GM19043 (cell line): Measurements from ENCODE around the gene TSPAN1.

Source experiments
- ATAC-seq: cut with Tn5 transposase; IDR thresholded peaks from one replicate; pipeline ENCODE4 v1.9.1; 2021; ENCODE audit warnings: low read depth; ENCODE audit not compliant: unreplicated experiment

The TSPAN1 gene, protein sequence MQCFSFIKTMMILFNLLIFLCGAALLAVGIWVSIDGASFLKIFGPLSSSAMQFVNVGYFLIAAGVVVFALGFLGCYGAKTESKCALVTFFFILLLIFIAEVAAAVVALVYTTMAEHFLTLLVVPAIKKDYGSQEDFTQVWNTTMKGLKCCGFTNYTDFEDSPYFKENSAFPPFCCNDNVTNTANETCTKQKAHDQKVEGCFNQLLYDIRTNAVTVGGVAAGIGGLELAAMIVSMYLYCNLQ

DNA sequence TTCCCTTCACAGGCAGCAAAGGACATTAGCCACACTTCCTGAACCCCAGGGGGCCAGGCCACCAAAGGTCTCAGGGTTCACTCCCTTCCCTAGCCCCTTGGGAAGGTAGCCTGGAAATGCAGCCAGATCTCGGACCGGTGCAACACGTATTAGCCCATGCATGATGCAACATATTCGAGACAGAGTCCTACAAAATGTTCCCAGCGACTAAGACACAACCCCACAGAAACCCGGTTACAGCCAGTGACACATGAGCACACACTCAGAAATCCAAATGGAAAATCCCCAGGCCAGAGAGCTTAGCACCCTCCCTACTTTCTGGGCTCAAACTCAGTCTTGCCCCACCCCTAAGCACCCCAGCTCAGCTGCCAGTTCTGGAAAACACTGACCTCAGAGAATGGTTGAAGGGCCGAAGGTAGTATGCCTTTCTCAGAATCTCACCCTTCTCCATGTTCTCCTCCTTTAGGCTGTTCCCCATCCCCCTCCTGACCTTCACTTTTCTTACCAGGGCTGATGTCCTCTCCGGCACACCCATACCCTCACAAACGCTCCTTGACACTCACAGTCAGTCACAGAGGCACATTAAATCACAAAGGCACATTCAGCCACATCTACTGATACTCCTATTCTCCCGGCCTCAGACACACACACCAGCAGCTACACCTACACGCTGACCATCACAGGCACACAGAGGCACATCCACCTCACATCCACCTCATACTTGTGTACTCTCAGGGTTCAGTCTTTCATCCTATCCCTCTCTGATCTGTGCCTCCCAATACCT is at the start of gene TSPAN1:
Gene TSPAN1, plus strand, starts transcription at position 640 of the 784 bp plus-strand sequence. CDS start 6,021 bp downstream, outside the sequence.
- ATAC-seq, result no peak

- ATAC-seq, result no peak
Measured at GRCh38 chr1:46128344-46128743, 46.5 kb upstream of the TSPAN1 start.

DNA sequence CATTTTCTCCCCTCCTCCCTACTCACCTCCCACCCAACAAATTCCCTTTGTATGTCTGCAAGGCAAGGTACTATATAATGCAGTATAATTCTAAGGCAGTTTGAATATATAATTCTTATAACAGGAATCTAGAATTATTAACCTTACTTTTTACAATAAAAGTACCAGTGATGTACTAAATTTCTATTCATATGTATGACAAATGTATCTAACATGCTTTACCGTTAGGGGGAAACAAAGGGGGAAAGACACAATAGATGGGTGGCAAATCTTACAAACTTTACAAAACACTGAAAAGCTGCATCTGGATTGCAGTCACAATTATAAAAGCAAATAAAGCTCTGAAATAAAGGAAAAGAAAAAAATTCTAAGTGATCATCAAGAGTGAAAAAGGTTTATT is 44.8 kb upstream of the TSPAN1 start:
- no peak for ATAC-seq

GRCh38 chr1:46130606-46131005 is 44.3 kb upstream of the TSPAN1 start:
- ATAC-seq, result no peak

DNA sequence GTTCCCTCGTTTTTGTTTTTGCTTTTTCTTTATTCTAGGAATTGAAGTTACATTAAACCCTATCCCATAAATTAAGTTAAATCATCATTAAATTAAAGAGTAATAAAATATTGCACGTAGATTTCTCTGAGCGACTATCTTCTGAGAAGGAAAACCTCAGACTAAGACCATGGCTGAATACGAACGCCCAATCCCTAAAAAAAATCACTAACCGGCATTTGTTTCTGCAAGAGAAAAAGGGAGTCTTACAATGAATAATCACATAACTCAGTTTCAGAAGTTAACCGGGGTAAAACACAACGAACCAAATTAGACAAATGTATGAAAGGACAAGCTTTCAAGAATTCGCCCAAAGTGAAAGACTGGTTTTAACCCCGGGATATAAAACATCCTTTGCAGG is 43.8 kb upstream of the TSPAN1 start:
- ATAC-seq, result no peak

DNA sequence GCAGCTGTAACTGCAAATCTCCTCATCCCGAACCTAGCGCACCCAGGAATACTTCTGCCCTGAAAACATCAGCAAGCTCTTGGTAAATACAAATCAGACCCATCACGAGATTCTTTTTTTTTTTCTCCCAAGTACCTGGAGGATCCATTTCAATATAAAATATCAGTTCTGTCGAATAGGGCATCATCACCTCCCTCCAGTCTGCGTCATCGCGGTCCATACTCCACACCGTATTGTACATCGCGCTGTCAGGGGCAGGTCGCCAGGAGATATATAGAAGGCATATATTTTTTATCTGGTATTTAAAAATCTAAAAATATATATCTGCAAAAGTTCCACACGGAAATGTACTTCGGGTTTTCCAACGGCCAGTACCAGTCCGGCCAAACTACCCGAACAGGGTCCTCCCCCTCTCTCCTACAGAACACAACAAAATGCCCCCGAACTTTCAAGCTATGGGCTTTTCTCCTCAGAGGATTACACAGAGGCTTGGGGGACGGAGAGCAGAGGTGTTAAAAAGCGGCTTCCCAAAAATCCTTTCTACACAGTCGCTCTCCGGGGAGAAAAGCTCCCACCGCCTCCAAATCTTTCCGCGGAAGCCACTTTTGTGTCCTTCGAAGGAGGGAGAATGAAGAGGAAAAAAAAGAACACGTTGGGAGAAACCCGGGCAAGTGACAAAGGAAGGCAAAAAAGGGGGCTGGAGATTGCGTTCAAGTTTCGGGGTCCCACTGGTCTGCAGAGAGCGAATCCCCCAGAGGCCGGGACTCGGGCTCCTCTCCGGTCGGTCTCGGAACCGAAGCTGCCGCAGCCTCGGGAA is 43.0 kb upstream of the TSPAN1 start:
- ATAC-seq, result no peak

DNA sequence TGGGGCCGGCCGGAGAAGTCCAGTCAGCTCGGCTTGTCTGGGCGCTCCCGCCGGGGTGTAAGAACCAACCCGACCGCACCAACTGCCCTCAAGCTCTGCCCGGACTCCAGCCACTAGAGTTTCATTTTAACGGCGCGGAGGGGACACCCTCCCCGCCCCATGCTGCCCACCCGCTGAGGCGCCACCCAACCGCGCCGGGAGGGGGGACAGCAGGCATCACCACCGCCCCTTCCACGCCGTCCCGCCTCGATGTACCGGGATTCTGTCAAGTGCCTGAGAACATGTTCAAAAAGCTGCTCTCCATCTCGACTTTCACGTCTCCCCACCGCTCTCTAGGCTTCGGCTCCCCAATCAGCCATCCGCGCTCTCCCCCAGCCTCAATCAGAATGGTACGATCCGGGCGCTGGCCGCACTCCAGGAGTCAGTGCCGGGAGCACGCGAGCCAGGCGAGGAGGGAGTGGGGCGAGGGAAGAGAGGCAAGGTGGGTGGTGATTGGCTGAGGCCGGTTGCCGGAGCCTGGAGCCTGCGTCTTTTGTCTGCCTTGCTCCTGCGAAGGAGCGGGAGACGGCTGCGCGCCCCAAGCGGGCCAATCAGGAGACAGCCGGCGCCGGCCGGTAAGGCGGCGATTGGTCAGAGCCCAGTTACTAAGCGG is 42.2 kb upstream of the TSPAN1 start, which contains the start of gene PIK3R3:
Gene PIK3R3, minus strand, starts transcription at position 101 of the 652 bp plus-strand sequence. CDS start 677 bp downstream, outside the sequence.
- peak; percentile 92 for ATAC-seq

DNA sequence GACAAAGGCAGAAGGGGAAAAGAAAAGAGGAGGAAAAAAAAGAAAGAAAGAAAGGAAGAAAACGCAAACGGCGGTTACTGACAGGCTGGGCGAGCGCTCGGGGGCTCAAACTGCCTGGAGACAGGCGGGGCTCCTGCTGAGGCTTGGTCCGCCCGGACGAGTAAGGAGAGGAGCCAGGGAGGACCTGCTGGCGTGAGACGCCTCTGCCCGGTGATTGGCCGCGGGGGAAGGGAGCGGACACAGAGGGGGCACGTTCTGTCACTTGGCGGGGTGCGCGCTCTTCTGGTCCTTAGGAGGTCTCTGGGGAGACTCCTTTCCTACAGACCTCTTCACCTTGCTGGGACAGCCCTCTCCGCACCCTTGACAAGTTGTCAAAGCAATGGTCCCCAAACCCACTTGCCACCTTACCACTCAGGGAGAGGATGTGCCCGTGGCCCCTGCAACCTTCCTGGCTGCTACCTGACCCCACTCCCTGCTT is 41.7 kb upstream of the TSPAN1 start:
- ATAC-seq, result peak; percentile 40

GRCh38 chr1:46133781-46134350 is 41.0 kb upstream of the TSPAN1 start:
- no peak for ATAC-seq

DNA sequence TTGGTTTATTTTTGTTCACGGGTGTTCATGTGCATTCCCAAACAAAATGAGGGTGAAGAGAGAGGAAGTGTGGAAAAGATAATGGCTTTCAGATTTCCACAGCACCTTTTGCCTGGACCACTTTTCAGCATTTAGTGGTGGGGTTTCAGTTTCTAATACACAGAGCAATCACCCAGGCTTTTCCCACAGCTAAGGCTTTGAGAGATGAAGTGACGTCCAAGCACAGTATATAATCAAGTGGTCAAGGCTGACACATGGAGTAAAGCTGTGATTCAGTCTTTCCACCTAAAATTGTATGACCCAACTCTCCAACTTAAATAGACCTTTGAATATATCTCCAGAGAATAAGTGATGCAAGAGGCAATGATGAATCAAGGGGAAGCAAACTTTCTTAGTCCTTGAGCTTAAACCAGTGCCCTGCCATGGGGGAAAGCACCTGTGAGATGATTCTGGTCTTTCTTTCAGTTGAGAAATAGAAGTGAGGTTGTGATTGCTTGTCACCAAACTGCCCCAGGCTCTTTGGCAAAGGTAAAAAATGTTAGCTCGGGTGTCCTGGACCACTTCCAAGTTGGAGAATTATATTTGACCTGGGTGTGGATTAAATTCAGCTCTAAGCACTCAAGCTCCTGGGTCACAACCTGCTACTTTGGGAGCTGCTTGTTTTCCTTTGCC is 40.1 kb upstream of the TSPAN1 start:
- ATAC-seq, result no peak

DNA sequence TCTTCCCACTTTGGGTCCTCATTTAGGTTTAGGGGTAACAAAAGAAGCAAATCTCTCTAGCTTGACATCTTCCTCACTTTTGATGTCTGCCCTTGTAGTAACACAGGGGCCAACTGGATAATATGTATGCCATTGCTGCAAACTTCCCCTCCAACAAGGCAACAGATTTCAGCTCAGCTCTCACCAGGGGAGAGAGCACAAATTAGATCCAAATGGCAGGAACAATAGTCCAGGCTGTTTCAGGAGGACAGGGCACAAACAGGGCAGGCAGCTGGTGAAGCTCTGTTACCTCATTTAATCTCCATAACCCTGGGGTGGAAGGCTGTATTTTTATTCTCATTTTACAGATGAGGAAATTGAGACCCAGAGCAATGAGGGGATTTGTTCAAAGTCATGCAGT is 38.2 kb upstream of the TSPAN1 start:
- no peak for ATAC-seq

DNA sequence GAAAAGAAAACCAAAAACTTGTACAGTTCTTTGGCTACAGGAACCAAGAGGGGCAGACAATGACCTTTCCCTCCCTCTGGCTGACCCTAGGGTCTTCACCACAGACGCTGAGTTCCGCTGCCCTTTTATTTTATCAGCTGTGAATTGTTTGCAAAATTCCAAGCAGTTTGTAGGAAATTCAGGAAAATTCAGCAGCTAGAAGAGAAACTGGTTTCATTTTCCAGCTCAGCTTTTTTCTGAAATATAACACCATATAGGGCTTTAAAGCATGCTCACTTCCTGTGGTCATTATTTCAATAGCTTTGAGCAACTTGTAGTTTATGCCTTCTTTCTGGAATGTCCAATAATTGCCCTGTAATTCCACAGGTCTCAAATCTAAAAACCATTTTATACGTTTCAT is 37.0 kb upstream of the TSPAN1 start:
- ATAC-seq, result no peak

GRCh38 chr1:46148318-46148717 is 26.6 kb upstream of the TSPAN1 start:
- ATAC-seq, result no peak

DNA sequence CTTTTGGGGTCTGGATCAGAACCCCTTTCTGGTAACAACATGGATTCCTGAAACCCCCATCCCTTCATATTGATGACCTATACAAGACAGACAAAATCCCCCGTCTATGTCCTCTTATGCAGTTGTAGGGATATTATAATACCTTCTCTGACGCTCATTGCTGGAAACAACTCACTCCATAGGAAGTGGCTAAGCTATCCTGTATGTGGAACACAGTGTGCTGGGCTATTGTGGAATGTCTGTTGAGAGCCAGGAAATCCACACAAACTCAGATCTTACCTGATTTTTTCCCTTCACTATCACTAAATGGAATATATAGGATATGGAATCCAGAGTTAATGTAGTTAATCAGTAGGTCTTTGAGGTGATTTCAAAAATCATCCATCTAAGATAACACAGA is 24.8 kb upstream of the TSPAN1 start:
- no peak for ATAC-seq

GRCh38 chr1:46152016-46152415 is 22.9 kb upstream of the TSPAN1 start:
- no peak for ATAC-seq

DNA sequence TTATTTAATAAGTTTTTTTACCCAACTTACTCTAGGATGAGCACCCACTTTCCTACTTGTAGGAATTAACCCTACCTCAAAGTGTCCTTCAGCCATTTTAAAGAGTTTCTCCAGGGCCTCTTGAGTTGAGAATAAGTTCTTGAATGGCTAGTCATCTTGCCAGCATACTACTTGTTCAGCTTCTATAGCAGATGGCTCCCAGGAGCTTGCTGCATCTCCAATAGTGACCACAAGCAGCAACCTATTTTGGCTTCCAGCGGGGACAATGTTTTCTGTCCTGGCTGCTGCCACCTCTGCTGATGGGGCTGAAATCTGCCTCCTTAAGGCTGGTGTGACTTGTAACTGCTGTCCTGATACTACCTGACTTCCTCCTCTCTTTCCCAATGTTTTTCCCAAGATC is 21.7 kb upstream of the TSPAN1 start:
- ATAC-seq, result no peak

DNA sequence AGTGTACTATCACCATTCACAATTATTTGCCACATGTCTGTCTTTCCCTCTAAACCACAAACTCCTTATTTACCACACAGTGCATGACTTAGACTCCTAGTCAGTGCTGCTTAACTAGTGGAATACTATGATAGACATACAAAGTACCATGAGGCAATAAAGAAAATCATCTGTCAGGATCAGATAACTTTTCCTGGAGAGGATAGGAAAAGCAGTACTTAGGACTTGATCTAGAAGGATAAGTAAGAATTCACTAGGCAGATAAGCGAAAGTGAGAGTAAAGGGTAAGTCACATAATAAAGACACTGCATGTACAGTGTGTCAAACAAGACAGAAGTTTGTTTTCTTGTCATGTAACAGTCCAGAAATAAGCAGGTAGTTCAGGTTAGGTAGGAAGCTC is 21.2 kb upstream of the TSPAN1 start:
- ATAC-seq, result no peak

- ATAC-seq, result no peak
Measured at GRCh38 chr1:46157916-46158311, 17.0 kb upstream of the TSPAN1 start.
